Measurements from ENCODE around the gene CTSS.

CTSS gene

GRCh38 chr1:150708595-150708994 lies 57.0 kb downstream of the CTSS start:
- Mint-ChIP-seq H3K27me3 (no peaks in the 10 kb centered on the region), H3K9me3 (no peaks in the 10 kb centered on the region), H3K27ac (no peak overlapping the region), H3K36me3 (ENCODE audit: low read depth) (peaks cover 6% of the 10 kb centered on the region), H3K4me1 (ENCODE audit: low read depth) (no peaks in the 10 kb centered on the region), H3K4me3 (no peak overlapping the region)
- intact Hi-C loops (cut with micrococcal nuclease) = no loop called here

GRCh38 chr1:150706091-150706490 lies 59.5 kb downstream of the CTSS start:
- H3K36me3 Mint-ChIP-seq (ENCODE audit: low read depth) = peaks cover 6% of the 10 kb centered on the region
- no peaks in the 10 kb centered on the region for H3K27me3 Mint-ChIP-seq
- H3K4me1 Mint-ChIP-seq (ENCODE audit: low read depth) = no peaks in the 10 kb centered on the region
- no peak overlapping the region for H3K27ac Mint-ChIP-seq
- H3K9me3 Mint-ChIP-seq = no peaks in the 10 kb centered on the region
- intact Hi-C loops (cut with micrococcal nuclease) = no loop called here
- H3K4me3 Mint-ChIP-seq = no peak overlapping the region

GRCh38 chr1:150703427-150703826 lies 62.2 kb downstream of the CTSS start:
- Mint-ChIP-seq H3K27me3 (no peaks in the 10 kb centered on the region), H3K4me3 (no peak overlapping the region), H3K9me3 (no peaks in the 10 kb centered on the region), H3K36me3 (ENCODE audit: low read depth) (peaks cover 6% of the 10 kb centered on the region), H3K4me1 (ENCODE audit: low read depth) (no peaks in the 10 kb centered on the region), H3K27ac (no peak overlapping the region)
- intact Hi-C loops (cut with micrococcal nuclease) = no loop called here

- no peaks in the 10 kb centered on the region for H3K9me3 Mint-ChIP-seq
- peaks cover 24% of the 10 kb centered on the region for H3K4me1 Mint-ChIP-seq (ENCODE audit: low read depth)
- peak within 1 kb of the TSS; percentile 82 for H3K4me3 Mint-ChIP-seq
- H3K27me3 Mint-ChIP-seq = no peaks in the 10 kb centered on the region
- peak within 1 kb of the TSS; percentile 78 for H3K27ac Mint-ChIP-seq
- peaks cover 34% of the 10 kb centered on the region for H3K36me3 Mint-ChIP-seq (ENCODE audit: low read depth)
- intact Hi-C loops (cut with micrococcal nuclease) = no loop called here
These were observed 68.3 kb downstream of the CTSS start, which contains the start of gene GOLPH3L for GRCh38 chr1:150696995-150697927. GOLPH3L (minus strand) TSS chr1:150697154; CDS start chr1:150694838, 2,316 bp downstream.

GRCh38 chr1:150696590-150696989 lies 69.0 kb downstream of the CTSS start:
- Mint-ChIP-seq H3K4me3 (peak overlapping the region; percentile 82), H3K36me3 (ENCODE audit: low read depth) (peaks cover 36% of the 10 kb centered on the region), H3K27me3 (no peaks in the 10 kb centered on the region), H3K4me1 (ENCODE audit: low read depth) (peaks cover 24% of the 10 kb centered on the region), H3K9me3 (no peaks in the 10 kb centered on the region), H3K27ac (peak overlapping the region; percentile 78)
- intact Hi-C loops (cut with micrococcal nuclease) = no loop called here

GRCh38 chr1:150696162-150696561 lies 69.4 kb downstream of the CTSS start:
- H3K9me3 Mint-ChIP-seq = no peaks in the 10 kb centered on the region
- peak overlapping the region; percentile 50 for H3K4me3 Mint-ChIP-seq
- H3K27me3 Mint-ChIP-seq = no peaks in the 10 kb centered on the region
- H3K27ac Mint-ChIP-seq = peak overlapping the region; percentile 22
- intact Hi-C loops (cut with micrococcal nuclease) = no loop called here
- H3K36me3 Mint-ChIP-seq (ENCODE audit: low read depth) = peaks cover 40% of the 10 kb centered on the region
- H3K4me1 Mint-ChIP-seq (ENCODE audit: low read depth) = peaks cover 24% of the 10 kb centered on the region

GRCh38 chr1:150695561-150695960 lies 70.0 kb downstream of the CTSS start:
- Mint-ChIP-seq H3K27ac (no peak overlapping the region), H3K27me3 (no peaks in the 10 kb centered on the region), H3K4me1 (ENCODE audit: low read depth) (peaks cover 24% of the 10 kb centered on the region), H3K36me3 (ENCODE audit: low read depth) (peaks cover 43% of the 10 kb centered on the region), H3K9me3 (no peaks in the 10 kb centered on the region), H3K4me3 (no peak overlapping the region)
- intact Hi-C loops (cut with micrococcal nuclease) = no loop called here

- Mint-ChIP-seq H3K27me3 (no peaks in the 10 kb centered on the region), H3K36me3 (ENCODE audit: low read depth) (peaks cover 57% of the 10 kb centered on the region), H3K4me3 (no peak overlapping the region), H3K9me3 (no peaks in the 10 kb centered on the region), H3K4me1 (ENCODE audit: low read depth) (peaks cover 21% of the 10 kb centered on the region), H3K27ac (no peak overlapping the region)
- intact Hi-C loops (cut with micrococcal nuclease) = no loop called here
These were observed 72.9 kb downstream of the CTSS start for GRCh38 chr1:150692720-150693119.

GRCh38 chr1:150688763-150689162 lies 76.8 kb downstream of the CTSS start:
- Mint-ChIP-seq H3K4me3 (no peak overlapping the region), H3K36me3 (ENCODE audit: low read depth) (peaks cover 41% of the 10 kb centered on the region), H3K9me3 (no peaks in the 10 kb centered on the region), H3K27me3 (no peaks in the 10 kb centered on the region), H3K27ac (no peak overlapping the region), H3K4me1 (ENCODE audit: low read depth) (no peaks in the 10 kb centered on the region)
- intact Hi-C loops (cut with micrococcal nuclease) = no loop called here

- Mint-ChIP-seq H3K9me3 (no peaks in the 10 kb centered on the region), H3K36me3 (ENCODE audit: low read depth) (peaks cover 30% of the 10 kb centered on the region), H3K27ac (no peak overlapping the region), H3K27me3 (no peaks in the 10 kb centered on the region), H3K4me1 (ENCODE audit: low read depth) (no peaks in the 10 kb centered on the region), H3K4me3 (no peak overlapping the region)
- intact Hi-C loops (cut with micrococcal nuclease) = no loop called here
These were observed 79.3 kb downstream of the CTSS start for GRCh38 chr1:150686275-150686674.

- no peaks in the 10 kb centered on the region for H3K9me3 Mint-ChIP-seq
- H3K4me3 Mint-ChIP-seq = no peak overlapping the region
- H3K36me3 Mint-ChIP-seq (ENCODE audit: low read depth) = peaks cover 21% of the 10 kb centered on the region
- H3K27me3 Mint-ChIP-seq = no peaks in the 10 kb centered on the region
- H3K4me1 Mint-ChIP-seq (ENCODE audit: low read depth) = no peaks in the 10 kb centered on the region
- intact Hi-C loops (cut with micrococcal nuclease) = no loop called here
- no peak overlapping the region for H3K27ac Mint-ChIP-seq
These were observed 81.7 kb downstream of the CTSS start for GRCh38 chr1:150683914-150684313.
